ENCODE data around the gene NCBP2L. TPM values are rescaled to one million over a fixed set of nuclear protein-coding genes. Genes with fewer than 3 reads are reported as not detected.

The NCBP2L gene
- total RNA-seq, 1 donor from 2014 or later = not detected

DNA sequence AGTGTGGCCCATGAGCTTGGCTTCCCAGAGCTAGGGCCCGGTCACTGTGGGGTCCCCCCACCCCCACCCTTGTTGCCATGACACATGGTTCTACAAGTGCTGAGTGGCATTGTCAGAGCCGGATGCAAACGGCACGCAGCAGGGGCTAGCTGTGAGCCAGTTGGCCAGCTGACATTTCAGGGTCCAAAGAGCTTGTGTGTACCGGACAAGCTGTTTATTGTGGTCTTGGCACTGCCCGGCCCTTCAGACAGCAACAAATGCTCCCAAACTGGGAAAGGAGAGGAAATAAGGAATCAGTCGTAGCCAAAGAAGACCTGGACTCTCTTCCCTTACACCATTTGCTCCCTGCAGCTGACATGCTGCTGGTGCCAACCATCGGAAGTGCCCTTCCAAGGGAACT is 38.8 kb upstream of the NCBP2L start:
- H3K4me3 ChIP-seq (ENCODE audit: low read depth, low read length) = no peak overlapping the region
- no peaks in the 10 kb centered on the region for H3K36me3 ChIP-seq (ENCODE audit: control insufficient read depth, insufficient read depth, low read length)
- DNase-seq (ENCODE audit: low read depth) = no peak
- no peaks in the 10 kb centered on the region for H3K27me3 ChIP-seq (ENCODE audit: control insufficient read depth, insufficient read depth, low read length)
- TF ChIP-seq, protein P1, sequence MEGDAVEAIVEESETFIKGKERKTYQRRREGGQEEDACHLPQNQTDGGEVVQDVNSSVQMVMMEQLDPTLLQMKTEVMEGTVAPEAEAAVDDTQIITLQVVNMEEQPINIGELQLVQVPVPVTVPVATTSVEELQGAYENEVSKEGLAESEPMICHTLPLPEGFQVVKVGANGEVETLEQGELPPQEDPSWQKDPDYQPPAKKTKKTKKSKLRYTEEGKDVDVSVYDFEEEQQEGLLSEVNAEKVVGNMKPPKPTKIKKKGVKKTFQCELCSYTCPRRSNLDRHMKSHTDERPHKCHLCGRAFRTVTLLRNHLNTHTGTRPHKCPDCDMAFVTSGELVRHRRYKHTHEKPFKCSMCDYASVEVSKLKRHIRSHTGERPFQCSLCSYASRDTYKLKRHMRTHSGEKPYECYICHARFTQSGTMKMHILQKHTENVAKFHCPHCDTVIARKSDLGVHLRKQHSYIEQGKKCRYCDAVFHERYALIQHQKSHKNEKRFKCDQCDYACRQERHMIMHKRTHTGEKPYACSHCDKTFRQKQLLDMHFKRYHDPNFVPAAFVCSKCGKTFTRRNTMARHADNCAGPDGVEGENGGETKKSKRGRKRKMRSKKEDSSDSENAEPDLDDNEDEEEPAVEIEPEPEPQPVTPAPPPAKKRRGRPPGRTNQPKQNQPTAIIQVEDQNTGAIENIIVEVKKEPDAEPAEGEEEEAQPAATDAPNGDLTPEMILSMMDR (IDR thresholded peaks at IDR 0.05; ENCODE audit: insufficient read depth, low read length, poor library complexity, severe bottlenecking) = no peak

DNA sequence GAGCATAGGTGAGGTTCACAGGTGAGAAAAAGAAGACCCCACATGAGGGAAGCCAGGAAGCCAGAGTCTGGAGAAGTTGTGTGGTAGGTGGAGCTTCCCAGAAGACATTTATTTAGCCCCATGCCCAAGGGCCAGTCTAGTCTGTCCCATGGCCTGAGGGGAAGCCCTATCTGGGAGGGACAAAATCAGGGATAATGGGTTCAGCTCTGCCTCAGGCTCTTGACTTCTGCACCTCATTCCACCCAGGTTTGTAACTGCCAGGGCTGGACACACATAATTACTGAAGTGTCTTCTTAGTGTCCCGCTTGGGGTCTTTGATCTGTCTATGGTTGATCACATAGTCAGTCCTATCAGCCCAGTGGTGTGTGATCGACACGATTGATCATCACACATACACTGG is 38.0 kb upstream of the NCBP2L start:
- H3K4me3 ChIP-seq (ENCODE audit: low read depth, low read length) = no peak overlapping the region
- TF ChIP-seq, protein P1 (IDR thresholded peaks at IDR 0.05; ENCODE audit: insufficient read depth, low read length, poor library complexity, severe bottlenecking) = no peak
- DNase-seq (ENCODE audit: low read depth) = no peak
- no peaks in the 10 kb centered on the region for H3K27me3 ChIP-seq (ENCODE audit: control insufficient read depth, insufficient read depth, low read length)
- H3K36me3 ChIP-seq (ENCODE audit: control insufficient read depth, insufficient read depth, low read length) = no peaks in the 10 kb centered on the region

DNA sequence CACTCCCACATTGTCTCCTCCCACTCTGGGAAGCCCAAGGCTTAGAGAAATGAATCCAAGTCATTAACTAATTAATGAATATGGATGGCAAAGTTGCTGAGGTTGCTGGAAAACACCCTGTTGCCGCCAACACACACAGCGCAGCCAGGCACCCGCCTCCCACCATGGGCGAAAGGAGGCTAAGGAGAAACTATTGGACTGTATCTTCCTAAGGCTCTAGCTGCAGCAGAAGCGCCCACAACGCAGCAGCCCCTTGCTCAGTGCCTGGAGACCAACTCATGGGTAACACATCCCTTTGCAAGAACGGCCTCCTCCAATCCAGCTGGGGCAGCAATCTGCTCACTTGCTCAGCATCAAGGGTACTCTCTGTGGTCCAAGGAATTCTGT is 36.1 kb upstream of the NCBP2L start:
- H3K36me3 ChIP-seq (ENCODE audit: control insufficient read depth, insufficient read depth, low read length) = no peaks in the 10 kb centered on the region
- TF ChIP-seq, protein P1 (IDR thresholded peaks at IDR 0.05; ENCODE audit: insufficient read depth, low read length, poor library complexity, severe bottlenecking) = no peak
- DNase-seq (ENCODE audit: low read depth) = no peak
- H3K4me3 ChIP-seq (ENCODE audit: low read depth, low read length) = no peak overlapping the region
- no peaks in the 10 kb centered on the region for H3K27me3 ChIP-seq (ENCODE audit: control insufficient read depth, insufficient read depth, low read length)

GRCh38 chrX:107742700-107743191 is 34.8 kb upstream of the NCBP2L start:
- H3K27me3 ChIP-seq (ENCODE audit: control insufficient read depth, insufficient read depth, low read length) = no peaks in the 10 kb centered on the region
- H3K4me3 ChIP-seq (ENCODE audit: low read depth, low read length) = no peak overlapping the region
- no peaks in the 10 kb centered on the region for H3K36me3 ChIP-seq (ENCODE audit: control insufficient read depth, insufficient read depth, low read length)

DNA sequence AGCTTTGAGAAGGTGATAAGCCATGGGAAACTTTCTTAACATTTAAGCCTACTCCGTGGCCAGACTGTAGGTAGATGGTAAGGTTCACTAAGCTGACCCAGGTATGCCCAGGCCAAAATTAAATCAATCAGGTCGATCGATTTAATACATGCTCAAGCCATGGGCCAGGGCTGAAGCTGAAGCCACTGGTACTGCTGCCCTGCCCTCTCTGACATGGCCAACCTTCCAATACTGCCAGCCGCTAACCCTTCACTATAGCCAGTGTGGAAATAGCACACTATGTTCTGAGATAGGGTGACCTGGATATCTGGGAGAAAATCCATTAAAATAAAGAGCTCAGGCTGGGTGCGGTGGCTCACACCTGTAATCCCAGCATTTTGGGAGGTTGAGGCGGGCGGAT is 33.5 kb upstream of the NCBP2L start:
- Histone ChIP-seq H3K36me3 (ENCODE audit: control insufficient read depth, insufficient read depth, low read length) (no peaks in the 10 kb centered on the region), H3K4me3 (ENCODE audit: low read depth, low read length) (no peak overlapping the region), H3K27me3 (ENCODE audit: control insufficient read depth, insufficient read depth, low read length) (no peaks in the 10 kb centered on the region)
- no peak for DNase-seq (ENCODE audit: low read depth)
- TF ChIP-seq, protein P1 (IDR thresholded peaks at IDR 0.05; ENCODE audit: insufficient read depth, low read length, poor library complexity, severe bottlenecking) = no peak

More at GRCh38 chrX:107742700-107743191, 34.8 kb upstream of the NCBP2L start:
- DNase-seq (ENCODE audit: low read depth) = no peak
- TF ChIP-seq, protein P1 (IDR thresholded peaks at IDR 0.05; ENCODE audit: insufficient read depth, low read length, poor library complexity, severe bottlenecking) = no peak

- Histone ChIP-seq H3K36me3 (ENCODE audit: control insufficient read depth, insufficient read depth, low read length) (no peaks in the 10 kb centered on the region), H3K27me3 (ENCODE audit: control insufficient read depth, insufficient read depth, low read length) (no peaks in the 10 kb centered on the region), H3K4me3 (ENCODE audit: low read depth, low read length) (no peak overlapping the region)
- DNase-seq (ENCODE audit: low read depth) = no peak
- TF ChIP-seq, protein P1 (IDR thresholded peaks at IDR 0.05; ENCODE audit: insufficient read depth, low read length, poor library complexity, severe bottlenecking) = no peak
Observed at GRCh38 chrX:107744868-107745267, 32.7 kb upstream of the NCBP2L start.
